Measurements from ENCODE around the gene KRTAP4-4. TPM values are rescaled to one million over a fixed set of nuclear protein-coding genes. Genes with fewer than 3 reads are reported as not detected.
"Not testable (repeated sequence)": the region's sequence is repeated elsewhere in the genome, so short reads cannot be mapped to it uniquely, and the experiment has no call there.

Gene KRTAP4-4
- total RNA-seq (not detected), polyA plus RNA-seq (not detected)
- long read RNA-seq, donor 1, result 0 reads
- long read RNA-seq, donor 2, result 0 reads
- long read RNA-seq, donor 3, result 0 reads
- long read RNA-seq, donor 4, result 0 reads
- long read RNA-seq, donor 5, result 0 reads
- long read RNA-seq, donor 6, result 0 reads
- long read RNA-seq, donor 7, result 0 reads
- long read RNA-seq, donor 8, result 0 reads
- long read RNA-seq, donor 9, result 0 reads
- long read RNA-seq, donor 10, result 0 reads

GRCh38 chr17:41160648-41161047 is at the start of gene KRTAP4-4:
Gene KRTAP4-4 (minus strand): TSS chr17:41160748. CDS start chr17:41160691, 57 bp downstream.
- intact Hi-C loops (cut with DNase I; ENCODE audit: low total_unique reads), result no loop called here
- Histone ChIP-seq H3K27me3 (peaks cover 0 to 29% (median 4%) of the 10 kb centered on the region in 3 donors), H3K9me3 (no peaks in the 10 kb centered on the region), H3K27ac (no peak within 1 kb of the TSS), H3K4me1 (no peaks in the 10 kb centered on the region), H3K36me3 (no peaks in the 10 kb centered on the region), H3K4me3 (no peak within 1 kb of the TSS)
- no peak for DNase-seq
- WGBS, 5 donors, result 78 to 96% (median 85%) methylated on average over 1 of the region's 1 CpG
- TF ChIP-seq CTCF (IDR thresholded peaks at IDR 0.05), result no peak
- no peak for TF ChIP-seq EP300 (IDR thresholded peaks at IDR 0.05)
- TF ChIP-seq POLR2AphosphoS5 (IDR thresholded peaks at IDR 0.05), result no peak
- no peak for TF ChIP-seq POLR2A (IDR thresholded peaks at IDR 0.05)

- no peaks in the 10 kb centered on the region for H3K36me3 ChIP-seq
- 56 to 75% (median 59%) methylated on average over 5 of the region's 5 CpGs for WGBS, 5 donors
- no peaks in the 10 kb centered on the region for H3K4me1 ChIP-seq
- peaks cover 0 to 3% (median 0%) of the 10 kb centered on the region in 4 donors for H3K9me3 ChIP-seq
- TF ChIP-seq CTCF (IDR thresholded peaks at IDR 0.05) (no peak), EP300 (IDR thresholded peaks at IDR 0.05) (no peak), POLR2AphosphoS5 (IDR thresholded peaks at IDR 0.05) (no peak), POLR2A (IDR thresholded peaks at IDR 0.05) (no peak)
- no peak for DNase-seq
- no peak overlapping the region for H3K27ac ChIP-seq
- no peak overlapping the region for H3K4me3 ChIP-seq
- H3K27me3 ChIP-seq, result no peaks in the 10 kb centered on the region
- intact Hi-C loops (cut with DNase I; ENCODE audit: low total_unique reads), result no loop called here
Measured at GRCh38 chr17:41199421-41200078, 39.0 kb upstream of the KRTAP4-4 start.

GRCh38 chr17:41196068-41196467 is 35.5 kb upstream of the KRTAP4-4 start:
- 34 to 46% (median 36%) methylated on average over 1 of the region's 1 CpG for WGBS, 5 donors
- intact Hi-C loops (cut with DNase I; ENCODE audit: low total_unique reads), result no loop called here
- Histone ChIP-seq H3K36me3 (no peaks in the 10 kb centered on the region), H3K4me3 (no peak overlapping the region), H3K9me3 (peaks cover 0 to 3% (median 0%) of the 10 kb centered on the region in 4 donors), H3K27me3 (no peaks in the 10 kb centered on the region), H3K4me1 (no peaks in the 10 kb centered on the region), H3K27ac (no peak overlapping the region)
- no peak for TF ChIP-seq EP300 (IDR thresholded peaks at IDR 0.05)
- DNase-seq, result no peak

- intact Hi-C loops (cut with DNase I; ENCODE audit: low total_unique reads), result no loop called here
- WGBS, 5 donors, result 76 to 90% (median 85%) methylated on average over 2 to 3 of the region's 3 CpGs
- TF ChIP-seq EP300 (IDR thresholded peaks at IDR 0.05), result no peak
- no peak for TF ChIP-seq CTCF (IDR thresholded peaks at IDR 0.05)
- TF ChIP-seq POLR2AphosphoS5 (IDR thresholded peaks at IDR 0.05), result no peak
- no peak for TF ChIP-seq POLR2A (IDR thresholded peaks at IDR 0.05)
- Histone ChIP-seq H3K27me3 (peaks cover 0 to 16% (median 8%) of the 10 kb centered on the region in 3 donors), H3K36me3 (no peaks in the 10 kb centered on the region), H3K9me3 (no peaks in the 10 kb centered on the region), H3K4me1 (no peaks in the 10 kb centered on the region), H3K27ac (no peak overlapping the region), H3K4me3 (no peak overlapping the region)
- DNase-seq, result no peak
Measured at GRCh38 chr17:41190328-41190727, 29.8 kb upstream of the KRTAP4-4 start.

GRCh38 chr17:41189837-41190318 is 29.3 kb upstream of the KRTAP4-4 start, which contains the start of gene KRTAP9-1:
Gene KRTAP9-1 (plus strand): TSS chr17:41189887. CDS start chr17:41189887, 0 bp downstream.
- WGBS, 5 donors, result 40 to 75% (median 60%) methylated on average over 1 of the region's 1 CpG; no CpG with 5 or more reads in 1 of the 5 donors
- H3K4me3 ChIP-seq; H3K4me1 ChIP-seq; H3K27ac ChIP-seq; H3K9me3 ChIP-seq; intact Hi-C loops (cut with DNase I; ENCODE audit: low total_unique reads); DNase-seq; H3K36me3 ChIP-seq: not testable (repeated sequence)
- peaks cover 0 to 18% (median 9%) of the 10 kb centered on the region in 3 donors for H3K27me3 ChIP-seq

Data from stomach (tissue), 19 donors.